Esophagus (tissue), 2 donors: ENCODE results near the gene C11orf86. TPM values are rescaled to one million over a fixed set of nuclear protein-coding genes. Genes with fewer than 3 reads are reported as not detected.

Experiments used
- H3K27ac ChIP-seq, 2 donors: one replicate each; pipeline ENCODE4 v1.5.1; 2013; ENCODE audit warnings: low read depth in 2 of 2, mild to moderate bottlenecking in 2 of 2, inconsistent platforms in 1 of 2, low read length in 1 of 2, moderate library complexity in 1 of 2
- H3K27me3 ChIP-seq, 2 donors: one replicate each; pipeline ENCODE4 v1.6.1; 2013; ENCODE audit warnings: low read length in 2 of 2, control low read depth in 1 of 2, mild to moderate bottlenecking in 1 of 2; ENCODE audit not compliant: insufficient read depth in 2 of 2, control insufficient read depth in 1 of 2
- H3K36me3 ChIP-seq, 2 donors: one replicate each; pipeline ENCODE4 v1.6.1; 2013; ENCODE audit warnings: low read length in 1 of 2; ENCODE audit not compliant: control insufficient read depth in 2 of 2, insufficient read depth in 2 of 2
- H3K4me1 ChIP-seq, 2 donors: one replicate each; pipeline ENCODE4 v1.6.1; 2013; ENCODE audit warnings: low read length in 1 of 2; ENCODE audit not compliant: control insufficient read depth in 2 of 2, insufficient read depth in 2 of 2
- H3K4me3 ChIP-seq, 2 donors: one replicate each; pipeline ENCODE4 v1.5.1; 2013; ENCODE audit warnings: low read length in 2 of 2, mild to moderate bottlenecking in 2 of 2, low read depth in 1 of 2, moderate library complexity in 1 of 2
- H3K9me3 ChIP-seq, 2 donors: one replicate each; pipeline ENCODE4 v1.6.1; 2013; ENCODE audit warnings: mild to moderate bottlenecking in 2 of 2, low read depth in 1 of 2, low read length in 1 of 2, moderate library complexity in 1 of 2; ENCODE audit not compliant: control insufficient read depth in 2 of 2, insufficient read depth in 1 of 2
- WGBS, 2 donors: extraction: QIAGEN DNeasy Blood & Tissue Kit; methylation state at CpG; one replicate each; pipeline ENCODE4 v1.1.7; 2013; 5-methylcytosine and 5-hydroxymethylcytosine counted together
- polyA plus RNA-seq, 2 donors: library from polyadenylated mRNA; stranded (reverse); fragments of 200-250 nt; gene quantifications; one replicate each; pipeline ENCODE4 v1.2.3, GENCODE V29; 2013
- donor health status: healthy with polysubstance abuse.
- donor health status: Bipolar disorder and iron deficiency.

The C11orf86 gene
- polyA plus RNA-seq, 2 donors: not detected

GRCh38 chr11:66975405-66976027 lies 412 bp downstream of the C11orf86 start:
- Histone ChIP-seq H3K4me3 (no peak overlapping the region), H3K27ac (no peak overlapping the region), H3K27me3 (no peaks in the 10 kb centered on the region), H3K36me3 (no peaks in the 10 kb centered on the region), H3K9me3 (no peaks in the 10 kb centered on the region), H3K4me1 (peaks cover 0 to 4% of the 10 kb centered on the region in 2 donors)
- 74 to 79% methylated on average over 11 of the region's 11 CpGs for WGBS, 2 donors

- 55 to 62% methylated on average over 9 of the region's 9 CpGs for WGBS, 2 donors
- H3K36me3 ChIP-seq: no peaks in the 10 kb centered on the region
Measured at GRCh38 chr11:66976028-66976467, 944 bp downstream of the C11orf86 start.

GRCh38 chr11:66976925-66977324 lies 1.8 kb downstream of the C11orf86 start:
- Histone ChIP-seq H3K9me3 (no peaks in the 10 kb centered on the region), H3K27ac (no peak overlapping the region), H3K36me3 (no peaks in the 10 kb centered on the region), H3K4me1 (no peaks in the 10 kb centered on the region), H3K4me3 (no peak overlapping the region), H3K27me3 (no peaks in the 10 kb centered on the region)
- WGBS, 2 donors: 82 to 84% methylated on average over 5 to 6 of the region's 6 CpGs

More at GRCh38 chr11:66976028-66976467, 944 bp downstream of the C11orf86 start:
- Histone ChIP-seq H3K27me3 (no peaks in the 10 kb centered on the region), H3K4me1 (peaks cover 0 to 3% of the 10 kb centered on the region in 2 donors), H3K9me3 (no peaks in the 10 kb centered on the region), H3K4me3 (no peak overlapping the region), H3K27ac (no peak overlapping the region)

- Histone ChIP-seq H3K36me3 (no peaks in the 10 kb centered on the region), H3K27ac (no peak overlapping the region), H3K4me1 (no peaks in the 10 kb centered on the region), H3K27me3 (no peaks in the 10 kb centered on the region), H3K4me3 (no peak overlapping the region), H3K9me3 (no peaks in the 10 kb centered on the region)
- 94 to 96% methylated on average over 2 of the region's 2 CpGs for WGBS, 2 donors
Measured at GRCh38 chr11:66978229-66978628, 3.1 kb downstream of the C11orf86 start.

- H3K27ac ChIP-seq: no peak overlapping the region
- WGBS, 2 donors: 96 to 97% methylated on average over 6 of the region's 6 CpGs
- peaks cover 0 to 2% of the 10 kb centered on the region in 2 donors for H3K9me3 ChIP-seq
- H3K27me3 ChIP-seq: no peaks in the 10 kb centered on the region
- H3K4me1 ChIP-seq: peaks cover 0 to 3% of the 10 kb centered on the region in 2 donors
- no peaks in the 10 kb centered on the region for H3K36me3 ChIP-seq
- no peak overlapping the region for H3K4me3 ChIP-seq
Measured at GRCh38 chr11:66978717-66979116, 3.6 kb downstream of the C11orf86 start.

GRCh38 chr11:66979336-66979980 lies 4.4 kb downstream of the C11orf86 start:
- H3K36me3 ChIP-seq: no peaks in the 10 kb centered on the region
- no peaks in the 10 kb centered on the region for H3K27me3 ChIP-seq
- WGBS, 2 donors: 93 to 98% methylated on average over 2 of the region's 2 CpGs
- H3K9me3 ChIP-seq: peaks cover 0 to 2% of the 10 kb centered on the region in 2 donors
- no peak overlapping the region for H3K27ac ChIP-seq
- peaks cover 0 to 7% of the 10 kb centered on the region in 2 donors for H3K4me1 ChIP-seq
- H3K4me3 ChIP-seq: no peak overlapping the region

GRCh38 chr11:66981976-66982578 lies 7.0 kb downstream of the C11orf86 start:
- 11 to 17% methylated on average over 9 of the region's 9 CpGs for WGBS, 2 donors
- H3K4me3 ChIP-seq: no peak overlapping the region
- H3K4me1 ChIP-seq: peaks cover 0 to 13% of the 10 kb centered on the region in 2 donors
- H3K36me3 ChIP-seq: no peaks in the 10 kb centered on the region
- no peaks in the 10 kb centered on the region for H3K27me3 ChIP-seq
- H3K9me3 ChIP-seq: peaks cover 0 to 2% of the 10 kb centered on the region in 2 donors
- H3K27ac ChIP-seq: no peak overlapping the region

GRCh38 chr11:66983275-66983924 lies 8.3 kb downstream of the C11orf86 start:
- no peak overlapping the region for H3K4me3 ChIP-seq
- no peaks in the 10 kb centered on the region for H3K36me3 ChIP-seq
- H3K4me1 ChIP-seq: peaks cover 0 to 13% of the 10 kb centered on the region in 2 donors
- no peak overlapping the region for H3K27ac ChIP-seq
- no peaks in the 10 kb centered on the region for H3K27me3 ChIP-seq
- 85 to 88% methylated on average over 5 of the region's 5 CpGs for WGBS, 2 donors
- H3K9me3 ChIP-seq: peaks cover 0 to 2% of the 10 kb centered on the region in 2 donors

- H3K27me3 ChIP-seq: no peaks in the 10 kb centered on the region
- H3K9me3 ChIP-seq: peaks cover 0 to 2% of the 10 kb centered on the region in 2 donors
- H3K36me3 ChIP-seq: no peaks in the 10 kb centered on the region
- H3K4me1 ChIP-seq: peaks cover 0 to 13% of the 10 kb centered on the region in 2 donors
- H3K4me3 ChIP-seq: no peak overlapping the region
- 64 to 67% methylated on average over 8 of the region's 8 CpGs for WGBS, 2 donors
- no peak overlapping the region for H3K27ac ChIP-seq
Measured at GRCh38 chr11:66985508-66986177, 10.5 kb downstream of the C11orf86 start.
